K562 (cell line): ENCODE data around the gene MRPL3. TPM values are rescaled to one million over a fixed set of nuclear protein-coding genes. Genes with fewer than 3 reads are reported as not detected.
A peak's percentile ranks its signal among the peaks of the same experiment; 100 is the strongest.

Source experiments
- FOXP1 ChIP-seq: sonication (generic); formaldehyde crosslinking; IDR thresholded peaks from 2 replicates; pipeline ENCODE4 v1.8.0; 2022; ENCODE audit warnings: mild to moderate bottlenecking, missing genetic modification reagents
- ILK ChIP-seq: fragments of 450-650 bp; IDR thresholded peaks from 2 replicates; pipeline ENCODE4 v1.6.1; 2016; ENCODE audit warnings: missing genetic modification characterization, low read depth, mild to moderate bottlenecking, missing compliant biosample characterization, moderate library complexity, borderline replicate concordance
- KLF16 ChIP-seq: IDR thresholded peaks from 2 replicates; pipeline ENCODE4 v1.6.1; 2016; ENCODE audit warnings: antibody characterized with exemption
- MTA1 ChIP-seq: fragments of 450-650 bp; IDR thresholded peaks from 2 replicates; pipeline ENCODE4 v1.6.1; 2017; ENCODE audit warnings: borderline replicate concordance
- TBL1XR1 ChIP-seq, 2 experiments: IDR thresholded peaks; 2 replicates each; pipeline ENCODE4 v1.6.1; 2012; ENCODE audit warnings: improper control_type of control experiment in 2 of 2, low read length in 2 of 2, mild to moderate bottlenecking in 1 of 2
- ZNF76 ChIP-seq: fragments of 250-450 bp; sonication (Bioruptor Pico); IDR thresholded peaks from 2 replicates; pipeline ENCODE4 v1.4.0; 2020; ENCODE audit warnings: mild to moderate bottlenecking, moderate library complexity, borderline replicate concordance
- polyA plus RNA-seq, 8 experiments: library from polyadenylated mRNA; depleted of rRNA in 4 of 8; stranded (reverse) in 5 of 8; unstranded in 3 of 8; fragments of >200 nt; fragmentation: Nextera tagmentation in 2 of 8; fragmentation: Illumina TruSeq in 1 of 8; extraction: Ambion mirVana in 2 of 8; extraction: Trizol in 1 of 8; gene quantifications; 2 replicates each; pipeline versions ENCODE4 v1.2.1 to v1.2.3, GENCODE V29; 2011 to 2014; ENCODE audit warnings: inconsistent platforms in 1 of 8, missing spikeins in 1 of 8
- total RNA-seq, 7 experiments: library from RNA; depleted of rRNA in 6 of 7; stranded (reverse); fragments of >200 nt in 6 of 7; fragmentation: Illumina TruSeq in 2 of 7; extraction: Trizol in 2 of 7; gene quantifications; 2 replicates each; pipeline versions ENCODE4 v1.2.1 to v1.2.3, GENCODE V29; 2011 to 2021; ENCODE audit warnings: low replicate concordance in 1 of 7
- TF ChIP-seq, protein P1 (sequence below): fragments of 250-450 bp; sonication (Bioruptor Pico); IDR thresholded peaks from 2 replicates; pipeline ENCODE4 v1.5.1; 2021; ENCODE audit warnings: mild to moderate bottlenecking
- TF ChIP-seq, protein P2 (sequence below), 2 experiments: fragments of 450-650 bp; IDR thresholded peaks; 2 replicates each; pipeline ENCODE4 v1.6.1; 2016; ENCODE audit warnings: mild to moderate bottlenecking in 2 of 2, borderline replicate concordance in 1 of 2, low read depth in 1 of 2, moderate library complexity in 1 of 2
- TF ChIP-seq, protein P3 (sequence below): sonication (generic); formaldehyde crosslinking; IDR thresholded peaks from 2 replicates; pipeline ENCODE4 v1.8.1; 2022; ENCODE audit warnings: missing genetic modification reagents
- TF ChIP-seq, protein P4 (sequence below): IDR thresholded peaks from 3 replicates; pipeline ENCODE4 v1.6.1; 2011; ENCODE audit warnings: borderline replicate concordance, mild to moderate bottlenecking, moderate library complexity; ENCODE audit not compliant: insufficient read length; ENCODE audit errors: extremely low read depth

The MRPL3 gene
- total and polyA plus RNA-seq, 9 of the 15 experiments (the other 6 are each of a cell fraction or from before 2014, with no cell fraction given), result 81.7 to 340 (median 190) TPM

DNA sequence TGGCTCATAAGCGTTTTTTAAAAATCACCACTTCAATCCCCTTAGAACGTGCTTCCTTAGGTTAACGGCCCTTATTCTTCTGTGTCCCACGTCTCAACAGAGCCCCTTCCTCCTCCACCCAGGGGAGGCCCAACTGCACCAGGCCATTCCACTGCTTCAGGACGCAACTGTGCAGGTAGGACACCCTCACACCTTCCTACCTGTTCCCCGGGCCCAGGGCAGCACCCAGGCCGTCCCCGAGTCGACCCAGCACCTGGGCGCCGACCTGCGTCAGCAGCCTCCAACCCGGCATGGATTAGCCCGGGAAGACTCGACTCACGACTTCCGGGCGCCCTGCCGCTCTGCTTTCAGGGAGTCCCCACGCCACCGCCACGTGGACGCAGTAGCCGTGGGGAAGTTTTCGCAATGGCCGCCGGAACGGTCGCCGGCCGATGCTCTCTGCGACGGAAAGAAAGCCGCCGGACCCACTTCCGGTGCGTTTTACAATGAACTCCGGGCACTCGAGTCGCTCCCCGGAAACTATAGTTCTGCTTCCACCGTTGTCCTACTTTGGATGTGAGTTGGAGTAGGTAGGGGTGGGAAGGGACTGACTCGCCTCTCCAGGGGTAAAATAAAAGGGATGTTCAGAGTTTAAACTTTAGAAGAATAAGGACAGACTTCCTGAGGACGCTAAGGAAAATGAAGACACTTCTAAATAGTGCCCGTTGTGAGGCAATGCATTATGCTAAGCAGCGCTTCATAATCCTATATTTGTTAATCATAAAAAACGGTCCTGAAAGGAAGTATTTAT, at the start of gene MRPL3 (continued):
- TF ChIP-seq ILK (tag) (no peak), ZNF76 (CRISPR knock-in tag) (no peak), TBL1XR1 (IDR thresholded peaks at IDR 0.05; ENCODE audit: low read length in 2 of 2) (0 out of 4 replicates have a peak, but pooled peaks of 1 of the 2 experiments have one; percentile 28), KLF16 (no peak), MTA1 (no peak), FOXP1 (CRISPR knock-in tag) (peak; percentile 32; the same call in 1 of the 2 replicates)
- TF ChIP-seq, protein P1, sequence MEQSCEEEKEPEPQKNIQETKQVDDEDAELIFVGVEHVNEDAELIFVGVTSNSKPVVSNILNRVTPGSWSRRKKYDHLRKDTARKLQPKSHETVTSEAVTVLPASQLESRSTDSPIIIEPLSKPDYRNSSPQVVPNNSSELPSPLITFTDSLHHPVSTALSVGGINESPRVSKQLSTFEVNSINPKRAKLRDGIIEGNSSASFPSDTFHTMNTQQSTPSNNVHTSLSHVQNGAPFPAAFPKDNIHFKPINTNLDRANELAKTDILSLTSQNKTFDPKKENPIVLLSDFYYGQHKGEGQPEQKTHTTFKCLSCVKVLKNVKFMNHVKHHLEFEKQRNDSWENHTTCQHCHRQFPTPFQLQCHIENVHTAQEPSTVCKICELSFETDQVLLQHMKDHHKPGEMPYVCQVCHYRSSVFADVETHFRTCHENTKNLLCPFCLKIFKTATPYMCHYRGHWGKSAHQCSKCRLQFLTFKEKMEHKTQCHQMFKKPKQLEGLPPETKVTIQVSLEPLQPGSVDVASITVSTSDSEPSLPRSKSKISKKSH (CRISPR knock-in tag), result no peak
- TF ChIP-seq, protein P2, sequence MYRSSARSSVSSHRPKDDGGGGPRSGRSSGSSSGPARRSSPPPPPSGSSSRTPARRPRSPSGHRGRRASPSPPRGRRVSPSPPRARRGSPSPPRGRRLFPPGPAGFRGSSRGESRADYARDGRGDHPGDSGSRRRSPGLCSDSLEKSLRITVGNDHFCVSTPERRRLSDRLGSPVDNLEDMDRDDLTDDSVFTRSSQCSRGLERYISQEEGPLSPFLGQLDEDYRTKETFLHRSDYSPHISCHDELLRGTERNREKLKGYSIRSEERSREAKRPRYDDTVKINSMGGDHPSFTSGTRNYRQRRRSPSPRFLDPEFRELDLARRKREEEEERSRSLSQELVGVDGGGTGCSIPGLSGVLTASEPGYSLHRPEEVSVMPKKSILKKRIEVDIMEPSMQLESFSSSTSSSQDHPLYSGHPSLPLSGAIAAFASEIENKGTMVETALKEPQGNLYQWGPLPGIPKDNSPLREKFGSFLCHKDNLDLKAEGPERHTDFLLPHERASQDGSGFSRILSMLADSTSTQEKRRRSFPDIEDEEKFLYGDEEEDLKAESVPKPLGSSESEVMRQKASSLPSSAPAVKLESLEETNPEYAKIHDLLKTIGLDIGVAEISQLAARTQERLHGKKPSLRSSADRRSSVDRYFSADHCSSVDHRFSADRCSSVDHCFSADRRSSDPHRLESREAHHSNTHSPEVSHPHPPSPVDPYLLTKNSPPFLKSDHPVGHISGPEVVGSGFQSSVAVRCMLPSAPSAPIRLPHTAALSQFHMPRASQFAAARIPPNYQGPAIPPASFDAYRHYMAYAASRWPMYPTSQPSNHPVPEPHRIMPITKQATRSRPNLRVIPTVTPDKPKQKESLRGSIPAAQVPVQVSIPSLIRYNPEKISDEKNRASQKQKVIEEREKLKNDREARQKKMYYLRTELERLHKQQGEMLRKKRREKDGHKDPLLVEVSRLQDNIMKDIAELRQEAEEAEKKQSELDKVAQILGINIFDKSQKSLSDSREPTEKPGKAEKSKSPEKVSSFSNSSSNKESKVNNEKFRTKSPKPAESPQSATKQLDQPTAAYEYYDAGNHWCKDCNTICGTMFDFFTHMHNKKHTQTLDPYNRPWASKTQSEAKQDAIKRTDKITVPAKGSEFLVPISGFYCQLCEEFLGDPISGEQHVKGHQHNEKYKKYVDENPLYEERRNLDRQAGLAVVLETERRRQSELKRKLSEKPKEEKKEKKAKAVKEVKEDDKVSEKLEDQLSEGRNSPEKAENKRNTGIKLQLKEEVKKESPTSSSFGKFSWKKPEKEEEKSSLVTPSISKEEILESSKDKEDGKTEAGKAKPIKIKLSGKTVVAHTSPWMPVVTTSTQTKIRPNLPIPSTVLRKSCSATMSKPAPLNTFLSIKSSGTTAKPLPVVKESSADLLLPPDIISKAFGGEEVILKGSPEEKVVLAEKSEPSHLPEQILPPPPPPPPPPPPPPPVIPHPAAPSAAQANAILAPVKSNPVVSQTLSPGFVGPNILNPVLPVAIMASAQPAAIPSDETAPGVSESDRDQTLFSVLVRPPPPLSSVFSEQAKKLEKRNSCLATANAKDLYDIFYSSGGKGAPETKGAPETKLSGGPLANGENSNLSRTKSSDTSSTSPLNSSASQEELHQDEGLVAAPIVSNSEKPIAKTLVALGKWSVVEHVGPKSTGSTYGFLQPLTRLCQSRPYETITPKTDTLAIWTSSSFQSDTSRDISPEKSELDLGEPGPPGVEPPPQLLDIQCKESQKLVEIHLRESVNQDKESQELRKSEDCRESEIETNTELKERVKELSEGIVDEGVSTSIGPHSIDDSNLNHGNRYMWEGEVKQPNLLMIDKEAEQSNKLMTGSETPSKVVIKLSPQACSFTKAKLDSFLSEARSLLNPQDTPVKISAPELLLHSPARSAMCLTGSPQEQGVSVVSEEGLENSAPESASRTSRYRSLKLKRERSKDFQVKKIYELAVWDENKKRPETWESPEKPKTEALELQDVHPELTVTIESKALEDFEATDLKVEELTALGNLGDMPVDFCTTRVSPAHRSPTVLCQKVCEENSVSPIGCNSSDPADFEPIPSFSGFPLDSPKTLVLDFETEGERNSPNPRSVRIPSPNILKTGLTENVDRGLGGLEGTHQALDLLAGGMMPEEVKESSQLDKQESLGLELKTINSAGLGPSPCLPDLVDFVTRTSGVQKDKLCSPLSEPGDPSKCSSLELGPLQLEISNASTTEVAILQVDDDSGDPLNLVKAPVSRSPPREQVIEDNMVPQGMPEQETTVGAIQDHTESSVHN (IDR thresholded peaks at IDR 0.05; ENCODE audit: borderline replicate concordance in 1 of 2, low read depth in 1 of 2), result no peak
- TF ChIP-seq, protein P3, sequence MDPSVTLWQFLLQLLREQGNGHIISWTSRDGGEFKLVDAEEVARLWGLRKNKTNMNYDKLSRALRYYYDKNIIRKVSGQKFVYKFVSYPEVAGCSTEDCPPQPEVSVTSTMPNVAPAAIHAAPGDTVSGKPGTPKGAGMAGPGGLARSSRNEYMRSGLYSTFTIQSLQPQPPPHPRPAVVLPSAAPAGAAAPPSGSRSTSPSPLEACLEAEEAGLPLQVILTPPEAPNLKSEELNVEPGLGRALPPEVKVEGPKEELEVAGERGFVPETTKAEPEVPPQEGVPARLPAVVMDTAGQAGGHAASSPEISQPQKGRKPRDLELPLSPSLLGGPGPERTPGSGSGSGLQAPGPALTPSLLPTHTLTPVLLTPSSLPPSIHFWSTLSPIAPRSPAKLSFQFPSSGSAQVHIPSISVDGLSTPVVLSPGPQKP (CRISPR knock-in tag), result no peak
- TF ChIP-seq, protein P4, sequence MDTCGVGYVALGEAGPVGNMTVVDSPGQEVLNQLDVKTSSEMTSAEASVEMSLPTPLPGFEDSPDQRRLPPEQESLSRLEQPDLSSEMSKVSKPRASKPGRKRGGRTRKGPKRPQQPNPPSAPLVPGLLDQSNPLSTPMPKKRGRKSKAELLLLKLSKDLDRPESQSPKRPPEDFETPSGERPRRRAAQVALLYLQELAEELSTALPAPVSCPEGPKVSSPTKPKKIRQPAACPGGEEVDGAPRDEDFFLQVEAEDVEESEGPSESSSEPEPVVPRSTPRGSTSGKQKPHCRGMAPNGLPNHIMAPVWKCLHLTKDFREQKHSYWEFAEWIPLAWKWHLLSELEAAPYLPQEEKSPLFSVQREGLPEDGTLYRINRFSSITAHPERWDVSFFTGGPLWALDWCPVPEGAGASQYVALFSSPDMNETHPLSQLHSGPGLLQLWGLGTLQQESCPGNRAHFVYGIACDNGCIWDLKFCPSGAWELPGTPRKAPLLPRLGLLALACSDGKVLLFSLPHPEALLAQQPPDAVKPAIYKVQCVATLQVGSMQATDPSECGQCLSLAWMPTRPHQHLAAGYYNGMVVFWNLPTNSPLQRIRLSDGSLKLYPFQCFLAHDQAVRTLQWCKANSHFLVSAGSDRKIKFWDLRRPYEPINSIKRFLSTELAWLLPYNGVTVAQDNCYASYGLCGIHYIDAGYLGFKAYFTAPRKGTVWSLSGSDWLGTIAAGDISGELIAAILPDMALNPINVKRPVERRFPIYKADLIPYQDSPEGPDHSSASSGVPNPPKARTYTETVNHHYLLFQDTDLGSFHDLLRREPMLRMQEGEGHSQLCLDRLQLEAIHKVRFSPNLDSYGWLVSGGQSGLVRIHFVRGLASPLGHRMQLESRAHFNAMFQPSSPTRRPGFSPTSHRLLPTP, result no peak
